HUES6 (cell line): ENCODE measurements around the gene SF3B6.
"Not testable (repeated sequence)": the region's sequence is repeated elsewhere in the genome, so short reads cannot be mapped to it uniquely, and the experiment has no call there.

ENCODE experiments used
- H3K27ac ChIP-seq: 2 replicates; pipeline ENCODE4 v1.7.0; 2013; ENCODE audit warnings: low read depth, mild to moderate bottlenecking, low read length, inconsistent platforms
- H3K27me3 ChIP-seq: 2 replicates; pipeline ENCODE4 v1.6.1; 2013; ENCODE audit warnings: low read length; ENCODE audit not compliant: control insufficient read depth, insufficient read depth
- H3K36me3 ChIP-seq: 2 replicates; pipeline ENCODE4 v1.6.1; 2013; ENCODE audit warnings: low read length; ENCODE audit not compliant: control insufficient read depth, insufficient read depth
- H3K4me1 ChIP-seq: 2 replicates; pipeline ENCODE4 v1.6.1; 2013; ENCODE audit warnings: low read length; ENCODE audit not compliant: control insufficient read depth, insufficient read depth
- H3K4me3 ChIP-seq: 2 replicates; pipeline ENCODE4 v1.5.1; 2013; ENCODE audit warnings: low read depth, low read length
- H3K9ac ChIP-seq: one replicate; pipeline ENCODE4 v1.6.1; 2013; ENCODE audit warnings: mild to moderate bottlenecking, low read length
- H3K9me3 ChIP-seq: 2 replicates; pipeline ENCODE4 v1.6.1; 2013; ENCODE audit warnings: low read depth, low read length; ENCODE audit not compliant: control insufficient read depth, insufficient read depth

The SF3B6 gene

GRCh38 chr2:24050041-24050979 is 25.8 kb downstream of the SF3B6 start:
- Histone ChIP-seq H3K9ac (peak overlapping the region; percentile 52), H3K27me3 (no peaks in the 10 kb centered on the region), H3K4me3 (peak overlapping the region; percentile 90), H3K27ac (no peak overlapping the region), H3K9me3 (no peaks in the 10 kb centered on the region), H3K36me3 (peaks cover 15% of the 10 kb centered on the region), H3K4me1 (0 out of 2 replicates have a peak, but pooled peaks cover 8% of the 10 kb centered on the region)

- Histone ChIP-seq H3K27ac (no peak within 1 kb of the TSS), H3K36me3 (peaks cover 8% of the 10 kb centered on the region), H3K9me3 (no peaks in the 10 kb centered on the region), H3K9ac (peak within 1 kb of the TSS; percentile 52), H3K27me3 (no peaks in the 10 kb centered on the region), H3K4me1 (0 out of 2 replicates have a peak, but pooled peaks cover 8% of the 10 kb centered on the region), H3K4me3 (peak within 1 kb of the TSS; percentile 90)
Measured at GRCh38 chr2:24049485-24050021, 26.6 kb downstream of the SF3B6 start, which contains the start of gene FKBP1B. TSS of gene FKBP1B (plus strand) at chr2:24049741. CDS start at chr2:24049850, 109 bp downstream.

- no peaks in the 10 kb centered on the region for H3K9me3 ChIP-seq
- H3K27ac ChIP-seq = no peak overlapping the region
- H3K9ac ChIP-seq = no peak overlapping the region
- 0 out of 2 replicates have a peak, but pooled peaks cover 8% of the 10 kb centered on the region for H3K4me1 ChIP-seq
- H3K27me3 ChIP-seq = no peaks in the 10 kb centered on the region
- H3K4me3 ChIP-seq = peak overlapping the region; percentile 90
- peaks cover 2% of the 10 kb centered on the region; the same call in 1 of the 2 replicates for H3K36me3 ChIP-seq
Measured at GRCh38 chr2:24048769-24049484, 27.2 kb downstream of the SF3B6 start.

GRCh38 chr2:24047703-24048033 is 28.5 kb downstream of the SF3B6 start:
- Histone ChIP-seq H3K36me3 (no peaks in the 10 kb centered on the region), H3K4me1 (0 out of 2 replicates have a peak, but pooled peaks cover 8% of the 10 kb centered on the region), H3K9me3 (no peaks in the 10 kb centered on the region), H3K27me3 (no peaks in the 10 kb centered on the region), H3K27ac (no peak overlapping the region), H3K4me3 (peak overlapping the region; percentile 30), H3K9ac (no peak overlapping the region)

GRCh38 chr2:24046930-24047702 is 29.0 kb downstream of the SF3B6 start, which contains the start of gene WDCP:
TSS of gene WDCP (minus strand) at chr2:24047391. CDS start at chr2:24039494, 7,897 bp downstream.
- Histone ChIP-seq H3K27ac (no peak within 1 kb of the TSS), H3K27me3 (no peaks in the 10 kb centered on the region), H3K4me1 (0 out of 2 replicates have a peak, but pooled peaks cover 8% of the 10 kb centered on the region)

GRCh38 chr2:24046599-24046929 is 29.6 kb downstream of the SF3B6 start:
- no peak overlapping the region for H3K9ac ChIP-seq
- H3K27ac ChIP-seq = no peak overlapping the region
- no peaks in the 10 kb centered on the region for H3K36me3 ChIP-seq
- H3K4me1 ChIP-seq = 0 out of 2 replicates have a peak, but pooled peaks cover 8% of the 10 kb centered on the region
- no peaks in the 10 kb centered on the region for H3K9me3 ChIP-seq
- H3K27me3 ChIP-seq = no peaks in the 10 kb centered on the region
- H3K4me3 ChIP-seq = peak overlapping the region; percentile 80

More at GRCh38 chr2:24046930-24047702, 29.0 kb downstream of the SF3B6 start, which contains the start of gene WDCP:
- Histone ChIP-seq H3K9ac (peak within 1 kb of the TSS; percentile 66), H3K9me3 (no peaks in the 10 kb centered on the region), H3K4me3 (peak within 1 kb of the TSS; percentile 80), H3K36me3 (no peaks in the 10 kb centered on the region)

- Histone ChIP-seq H3K9ac (no peak overlapping the region), H3K27me3 (no peaks in the 10 kb centered on the region), H3K36me3 (no peaks in the 10 kb centered on the region), H3K9me3 (no peaks in the 10 kb centered on the region), H3K4me1 (0 out of 2 replicates have a peak, but pooled peaks cover 8% of the 10 kb centered on the region), H3K27ac (no peak overlapping the region), H3K4me3 (peak overlapping the region; percentile 80)
Measured at GRCh38 chr2:24045511-24046508, 30.3 kb downstream of the SF3B6 start.

GRCh38 chr2:24043133-24043532 is 33.0 kb downstream of the SF3B6 start:
- not testable (repeated sequence) for H3K9me3 ChIP-seq, H3K27ac ChIP-seq, H3K4me1 ChIP-seq, H3K27me3 ChIP-seq, H3K9ac ChIP-seq, H3K4me3 ChIP-seq
- H3K36me3 ChIP-seq = peaks cover 13% of the 10 kb centered on the region

- H3K27me3 ChIP-seq = no peaks in the 10 kb centered on the region
- H3K9me3 ChIP-seq = no peaks in the 10 kb centered on the region
- no peak overlapping the region for H3K4me3 ChIP-seq
Measured at GRCh38 chr2:24040511-24040910, 35.6 kb downstream of the SF3B6 start.

More at GRCh38 chr2:24040511-24040910, 35.6 kb downstream of the SF3B6 start:
- H3K27ac ChIP-seq = no peak overlapping the region
- no peak overlapping the region for H3K9ac ChIP-seq
- H3K36me3 ChIP-seq = peaks cover 33% of the 10 kb centered on the region
- H3K4me1 ChIP-seq = no peaks in the 10 kb centered on the region
